ENCODE measurements around the gene CSF3.
"Not testable (repeated sequence)": the region's sequence is repeated elsewhere in the genome, so short reads cannot be mapped to it uniquely, and the experiment has no call there.

CSF3 gene

GRCh38 chr17:39997543-39997942, 17.7 kb upstream of the CSF3 start:
- no peak for DNase-seq (ENCODE audit: low read depth)

GRCh38 chr17:39999067-39999466, 16.2 kb upstream of the CSF3 start:
- DNase-seq (ENCODE audit: low read depth), result no peak

- DNase-seq (ENCODE audit: low read depth), result no peak
These were observed 15.1 kb upstream of the CSF3 start for GRCh38 chr17:40000161-40000560.

- not testable (repeated sequence) for DNase-seq (ENCODE audit: low read depth)
These were observed 13.9 kb upstream of the CSF3 start for GRCh38 chr17:40001335-40001734.

- DNase-seq (ENCODE audit: low read depth), result no peak
These were observed 11.2 kb upstream of the CSF3 start for GRCh38 chr17:40004072-40004471.

GRCh38 chr17:40004712-40005111, 10.5 kb upstream of the CSF3 start:
- DNase-seq (ENCODE audit: low read depth), result no peak

GRCh38 chr17:40005520-40005919, 9.7 kb upstream of the CSF3 start:
- no peak for DNase-seq (ENCODE audit: low read depth)

- DNase-seq (ENCODE audit: low read depth), result not testable (repeated sequence)
These were observed 4.2 kb upstream of the CSF3 start for GRCh38 chr17:40010946-40011500.

GRCh38 chr17:40012017-40012647, 3.1 kb upstream of the CSF3 start:
- not testable (repeated sequence) for DNase-seq (ENCODE audit: low read depth)

- no peak for DNase-seq (ENCODE audit: low read depth)
These were observed 762 bp upstream of the CSF3 start for GRCh38 chr17:40014375-40014980.

GRCh38 chr17:40015998-40016985, 1.1 kb downstream of the CSF3 start:
- no peak for DNase-seq (ENCODE audit: low read depth)

GRCh38 chr17:40017422-40018080, 2.3 kb downstream of the CSF3 start:
- no peak for DNase-seq (ENCODE audit: low read depth)

- no peak for DNase-seq (ENCODE audit: low read depth)
These were observed 3.2 kb downstream of the CSF3 start for GRCh38 chr17:40018211-40019121.

GRCh38 chr17:40019140-40019991, 4.1 kb downstream of the CSF3 start:
- no peak for DNase-seq (ENCODE audit: low read depth)

GRCh38 chr17:40020146-40020545, 4.9 kb downstream of the CSF3 start:
- DNase-seq (ENCODE audit: low read depth), result no peak

- DNase-seq (ENCODE audit: low read depth), result no peak
These were observed 6.3 kb downstream of the CSF3 start for GRCh38 chr17:40021451-40021971.

GRCh38 chr17:40022497-40022896, 7.3 kb downstream of the CSF3 start:
- no peak for DNase-seq (ENCODE audit: low read depth)

- no peak for DNase-seq (ENCODE audit: low read depth)
These were observed 7.8 kb downstream of the CSF3 start for GRCh38 chr17:40022961-40023541.

- no peak for DNase-seq (ENCODE audit: low read depth)
These were observed 8.5 kb downstream of the CSF3 start for GRCh38 chr17:40023590-40024292.

Data from stimulated activated CD8-positive, alpha-beta memory T cell treated with anti-CD3 and anti-CD28 coated beads, Interleukin-15, amount 100 ng/mL, for 24 hours (primary cell).